A204.1 (cell line): ENCODE measurements around the gene NOS1.

ENCODE experiments used
- FAIRE-seq: peaks from 2 replicates; lab custom pipeline; 2012; peaks lifted over from hg19 to GRCh38; lab: Jason Lieb, UNC

NOS1 gene

DNA sequence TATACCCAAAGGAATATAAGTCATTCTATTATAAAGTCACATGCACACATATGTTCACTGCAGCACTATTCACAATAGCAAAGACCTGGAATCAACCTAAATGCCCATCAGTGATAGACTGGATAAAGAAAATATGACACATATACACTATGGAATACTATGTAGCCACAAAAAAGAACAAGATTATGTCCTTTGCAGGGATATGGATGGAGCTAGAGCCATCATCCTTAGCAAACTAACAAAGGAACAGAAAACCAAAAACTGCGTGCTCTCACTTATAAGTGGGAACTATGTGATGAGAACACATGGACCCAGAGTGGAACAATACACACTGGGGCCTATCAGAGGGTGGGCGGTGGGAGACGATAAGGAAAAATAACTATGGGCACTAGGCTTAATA lies 192.4 kb downstream of the NOS1 start:
- no peak for FAIRE-seq

DNA sequence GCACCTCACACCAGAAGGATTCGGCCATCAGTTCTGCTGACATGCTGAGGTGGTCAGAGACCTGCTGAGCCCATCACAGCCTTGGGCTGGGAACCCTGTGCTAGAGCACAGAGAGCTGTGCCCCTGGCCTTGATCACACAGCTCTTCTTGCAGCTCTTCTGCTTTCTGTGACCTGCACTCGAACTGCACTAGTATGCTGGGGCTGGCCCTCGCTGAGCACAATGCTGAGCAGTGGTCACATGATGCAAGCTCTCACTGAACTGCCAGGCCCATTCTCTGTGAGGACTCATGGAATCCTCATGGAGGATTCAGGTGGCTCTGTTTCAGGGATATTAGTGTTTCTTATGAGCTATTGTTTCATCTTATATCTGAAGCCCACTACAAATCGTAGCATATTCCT lies 193.7 kb downstream of the NOS1 start:
- FAIRE-seq: no peak

DNA sequence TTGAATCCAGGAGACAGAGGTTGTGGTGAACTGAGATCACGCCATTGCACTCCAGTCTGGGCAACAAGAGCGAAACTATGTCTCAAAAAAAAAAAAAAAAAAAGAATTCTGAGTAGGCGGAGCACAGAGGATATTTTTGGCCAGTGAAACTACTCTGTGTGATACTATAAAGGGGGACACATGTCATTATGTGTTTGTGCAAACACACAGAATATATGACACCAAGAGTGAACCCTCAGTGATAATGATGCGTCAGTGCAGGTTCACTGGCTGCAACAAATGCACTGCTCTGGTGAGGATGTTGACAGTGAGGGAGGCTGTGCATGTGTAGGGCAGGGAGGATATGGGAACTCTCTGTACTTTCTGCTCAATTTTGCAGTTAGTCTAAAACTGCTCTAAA lies 195.3 kb downstream of the NOS1 start:
- no peak for FAIRE-seq

DNA sequence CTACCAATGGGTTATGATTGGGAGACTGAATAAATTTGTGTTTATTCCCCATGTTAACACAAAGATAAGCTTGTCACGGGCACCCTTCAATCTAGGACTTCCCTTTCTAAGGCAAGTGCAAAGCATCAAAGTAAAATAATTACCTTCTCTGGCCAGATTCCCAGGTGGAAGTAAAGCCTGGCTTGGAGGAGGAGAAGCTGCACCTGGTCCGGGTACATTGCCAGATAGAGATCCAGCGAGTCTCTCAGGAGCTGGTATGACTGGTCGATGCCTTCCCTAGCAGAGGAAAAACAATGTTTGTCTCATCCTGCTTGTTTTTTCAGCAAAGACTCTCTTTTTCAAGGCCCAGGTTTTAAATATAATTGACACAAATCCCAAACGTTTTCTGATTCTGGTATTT lies 196.1 kb downstream of the NOS1 start:
- no peak for FAIRE-seq

DNA sequence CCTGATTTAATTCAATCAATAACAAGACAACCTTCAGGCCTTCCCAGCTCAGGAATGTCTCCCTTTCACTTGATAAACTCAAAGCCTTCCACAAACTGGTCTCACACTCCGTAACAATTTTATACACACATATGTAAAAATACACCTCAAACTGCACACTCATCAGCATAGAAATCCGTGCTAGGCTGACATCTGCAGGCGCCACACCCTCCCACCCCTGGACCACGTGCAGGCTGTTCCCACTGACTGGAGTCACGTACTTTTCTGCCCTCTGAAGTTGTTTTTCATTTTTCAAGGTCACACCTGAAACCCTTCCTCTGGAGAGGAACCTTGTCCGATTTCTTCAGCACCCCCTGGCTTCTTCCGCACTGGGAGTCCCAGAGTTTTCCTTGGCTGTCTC lies 198.8 kb downstream of the NOS1 start:
- no peak for FAIRE-seq

DNA sequence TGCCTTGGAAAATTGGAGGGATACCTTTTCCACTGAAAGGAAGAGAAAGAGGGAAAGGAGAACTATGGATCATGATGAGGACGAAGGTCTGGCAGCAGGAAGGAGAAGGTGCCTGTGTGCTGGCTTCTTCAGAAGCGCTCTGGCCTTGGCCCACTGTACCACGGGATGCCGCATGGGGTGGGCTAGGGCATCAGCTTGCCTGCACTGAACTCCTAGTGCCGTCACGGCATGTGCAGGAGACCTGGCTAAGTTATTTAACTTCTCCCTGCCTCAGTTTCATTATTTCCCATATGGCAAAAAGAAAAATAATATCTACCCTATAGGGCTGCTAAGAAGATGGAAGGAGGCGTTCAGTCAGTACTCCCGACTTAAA lies 199.3 kb downstream of the NOS1 start:
- FAIRE-seq: no peak

DNA sequence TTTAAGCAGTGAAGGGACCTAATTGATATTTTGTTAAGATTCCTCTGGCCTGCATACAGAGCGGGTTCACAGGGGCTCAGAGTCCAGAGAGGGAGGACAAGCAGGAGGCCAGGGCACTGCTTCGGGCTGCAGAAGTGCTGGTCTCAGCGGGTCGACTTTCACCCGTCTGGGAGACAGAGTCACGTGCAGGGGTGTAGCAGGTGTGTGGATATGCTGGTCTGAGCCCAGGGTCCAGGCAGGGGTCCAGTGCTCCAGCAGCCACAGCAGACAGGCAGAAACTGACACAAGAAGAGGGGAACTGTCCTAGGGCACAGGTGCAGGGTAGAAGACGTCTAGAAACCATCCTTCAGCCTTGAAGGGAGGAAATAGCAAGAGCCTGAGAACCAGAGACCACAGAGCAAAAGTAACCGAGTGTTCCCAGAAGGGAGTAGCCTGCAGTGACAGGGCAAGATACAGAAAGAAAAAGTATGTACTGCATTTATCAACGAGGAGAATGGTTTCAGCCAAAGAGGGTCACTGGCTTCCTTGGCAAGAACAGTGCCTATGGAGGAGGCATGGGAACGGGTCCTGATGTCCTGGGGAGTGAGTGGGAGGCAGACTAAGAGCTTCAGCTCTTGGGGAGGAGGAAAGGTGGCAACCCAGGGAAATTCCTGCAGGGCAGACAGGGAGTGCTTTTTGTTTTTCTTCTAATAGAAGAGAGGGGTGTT lies 199.8 kb downstream of the NOS1 start:
- no peak for FAIRE-seq

DNA sequence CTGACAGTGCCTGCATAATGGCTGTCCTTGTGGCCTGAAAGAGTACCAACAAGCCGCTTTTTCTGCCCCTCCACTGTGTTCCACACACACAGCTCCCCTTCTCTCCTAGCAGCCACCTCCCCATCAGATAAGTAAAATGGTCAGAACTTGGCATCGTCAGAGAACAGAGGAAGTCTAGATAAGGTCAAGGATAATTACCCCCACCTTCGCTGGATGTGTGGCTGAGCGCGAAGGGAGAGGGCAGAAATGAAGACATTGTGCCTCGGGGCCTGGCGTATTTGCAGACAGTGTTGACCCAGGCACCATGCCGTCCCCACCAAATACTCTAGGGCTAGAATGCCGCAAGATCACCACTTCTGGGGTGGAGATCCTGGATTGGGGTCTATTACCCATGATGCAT lies 201.8 kb downstream of the NOS1 start:
- no peak for FAIRE-seq

DNA sequence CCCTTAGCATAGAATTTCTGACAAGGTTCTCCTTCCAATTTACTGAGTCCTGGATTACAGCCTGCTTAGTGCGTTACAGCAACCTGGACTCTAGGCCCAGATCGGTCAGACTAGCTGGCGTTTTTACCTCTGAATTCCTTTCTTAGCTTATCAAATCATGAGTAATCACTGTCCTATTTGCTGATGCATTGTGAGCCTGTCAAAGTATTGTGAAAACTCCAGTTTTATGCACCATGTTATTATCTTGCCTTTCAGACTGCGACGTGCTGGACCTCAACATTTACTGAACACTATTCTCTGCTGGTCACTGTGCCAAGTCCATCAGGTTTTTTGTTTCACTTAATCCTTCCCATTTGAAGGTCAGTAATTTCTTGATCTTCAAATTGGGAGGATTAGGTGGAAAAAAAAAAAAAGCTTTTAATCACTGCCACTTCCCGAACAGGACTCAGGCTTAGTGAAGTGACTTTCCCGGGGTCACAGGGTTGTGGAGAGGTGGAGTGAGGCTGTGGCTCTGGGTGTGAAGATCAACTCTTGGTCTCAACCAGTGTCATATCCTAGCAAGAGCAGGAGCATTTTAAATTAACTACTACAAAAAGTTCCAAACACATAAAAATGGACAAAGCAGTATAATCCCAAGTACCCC lies 202.4 kb downstream of the NOS1 start:
- no peak for FAIRE-seq
